AG09309 (cell line): ENCODE data around the gene FOXN1.

ENCODE experiments used
- DNase-seq: peaks from one replicate; pipeline ENCODE4 v3.0.0-alpha.2; 2010; ENCODE audit warnings: low read depth
- H3K4me3 ChIP-seq: 2 replicates; pipeline ENCODE4 v1.5.1; 2011; ENCODE audit warnings: mild to moderate bottlenecking, low read depth, low read length, moderate library complexity; ENCODE audit not compliant: control insufficient read depth
- CTCF ChIP-seq: IDR thresholded peaks from 2 replicates; pipeline ENCODE4 v1.5.1; 2011; ENCODE audit warnings: mild to moderate bottlenecking, low read depth, low read length, inconsistent platforms; ENCODE audit not compliant: insufficient read depth, control insufficient read depth; ENCODE audit errors: missing control alignments

FOXN1 gene

GRCh38 chr17:28526381-28526780 lies 20.2 kb downstream of the FOXN1 start:
- no peak for TF ChIP-seq CTCF
- no peak for DNase-seq
- no peak overlapping the region for H3K4me3 ChIP-seq

- TF ChIP-seq CTCF: no peak
- DNase-seq: no peak
These were observed 21.1 kb downstream of the FOXN1 start for GRCh38 chr17:28527181-28527681.

GRCh38 chr17:28527859-28528258 lies 21.7 kb downstream of the FOXN1 start:
- no peak for DNase-seq
- H3K4me3 ChIP-seq: no peak overlapping the region
- TF ChIP-seq CTCF: no peak

More at GRCh38 chr17:28527181-28527681, 21.1 kb downstream of the FOXN1 start:
- no peak overlapping the region for H3K4me3 ChIP-seq

- no peak overlapping the region for H3K4me3 ChIP-seq
- TF ChIP-seq CTCF: no peak
- DNase-seq: no peak
These were observed 22.3 kb downstream of the FOXN1 start for GRCh38 chr17:28528327-28529012.

GRCh38 chr17:28529013-28529400 lies 22.9 kb downstream of the FOXN1 start:
- no peak for TF ChIP-seq CTCF
- no peak for DNase-seq
- no peak overlapping the region for H3K4me3 ChIP-seq

GRCh38 chr17:28530250-28530649 lies 24.1 kb downstream of the FOXN1 start:
- no peak overlapping the region for H3K4me3 ChIP-seq
- no peak for TF ChIP-seq CTCF
- no peak for DNase-seq
